Mesothelial cell of epicardium (in vitro differentiated cells): Measurements from ENCODE around the gene THSD4. TPM values are rescaled to one million over a fixed set of nuclear protein-coding genes. Genes with fewer than 3 reads are reported as not detected.
"Not testable (repeated sequence)": the region's sequence is repeated elsewhere in the genome, so short reads cannot be mapped to it uniquely, and the experiment has no call there.

Source experiments
- DNase-seq, 2 experiments: peaks; one replicate each; pipeline ENCODE4 v3.0.0; 2021; ENCODE audit warnings: low spot score in 2 of 2; ENCODE audit not compliant: unreplicated experiment in 2 of 2
- H3K27ac Mint-ChIP-seq: 2 replicates; pipeline ENCODE4 v1.8.0; 2021; ENCODE audit warnings: mixed read lengths
- H3K27me3 Mint-ChIP-seq: 2 replicates; pipeline ENCODE4 v1.8.0; 2021; ENCODE audit warnings: low read depth, mixed read lengths
- H3K36me3 Mint-ChIP-seq: 2 replicates; pipeline ENCODE4 v1.8.0; 2021; ENCODE audit warnings: mixed read lengths
- H3K4me1 Mint-ChIP-seq: 2 replicates; pipeline ENCODE4 v1.8.0; 2021; ENCODE audit warnings: mixed read lengths
- H3K4me3 Mint-ChIP-seq: 2 replicates; pipeline ENCODE4 v1.8.0; 2021; ENCODE audit warnings: mild to moderate bottlenecking, moderate library complexity, mixed read lengths
- H3K9me3 Mint-ChIP-seq: 2 replicates; pipeline ENCODE4 v1.8.0; 2021; ENCODE audit warnings: mixed read lengths
- CTCF ChIP-seq: fragments of 200-600 bp; sonication (generic); IDR thresholded peaks from one replicate; pipeline ENCODE4 v1.5.0; 2021; ENCODE audit warnings: antibody characterized with exemption; ENCODE audit not compliant: unreplicated experiment
- total RNA-seq: library from RNA; stranded (reverse); gene quantifications from 3 replicates; pipeline ENCODE4 v1.2.1, GENCODE V29; 2021

The THSD4 gene
- total RNA-seq, 1 donor from 2014 or later, result 93.9 TPM

- no peak for DNase-seq
- Mint-ChIP-seq H3K4me1 (peaks cover 51% of the 10 kb centered on the region), H3K36me3 (no peaks in the 10 kb centered on the region), H3K27me3 (peaks cover 24% of the 10 kb centered on the region), H3K4me3 (no peak overlapping the region), H3K27ac (no peak overlapping the region), H3K9me3 (no peaks in the 10 kb centered on the region)
- no peak for TF ChIP-seq CTCF
Measured at GRCh38 chr15:71120428-71120944, 5.2 kb downstream of the THSD4 start.

GRCh38 chr15:71121442-71121841 lies 6.2 kb downstream of the THSD4 start:
- H3K9me3 Mint-ChIP-seq, result no peaks in the 10 kb centered on the region
- no peak overlapping the region for H3K27ac Mint-ChIP-seq
- H3K27me3 Mint-ChIP-seq, result peaks cover 23% of the 10 kb centered on the region
- no peak for TF ChIP-seq CTCF
- H3K4me3 Mint-ChIP-seq, result no peak overlapping the region
- H3K4me1 Mint-ChIP-seq, result peaks cover 46% of the 10 kb centered on the region
- no peak for DNase-seq
- H3K36me3 Mint-ChIP-seq, result no peaks in the 10 kb centered on the region

GRCh38 chr15:71124937-71125790 lies 9.9 kb downstream of the THSD4 start:
- Mint-ChIP-seq H3K27ac (peak overlapping the region; percentile 11), H3K27me3 (peaks cover 2% of the 10 kb centered on the region), H3K4me3 (no peak overlapping the region), H3K9me3 (peaks cover 4% of the 10 kb centered on the region), H3K36me3 (peaks cover 5% of the 10 kb centered on the region), H3K4me1 (peaks cover 25% of the 10 kb centered on the region)
- no peak for DNase-seq
- TF ChIP-seq CTCF, result no peak

- peaks cover 2% of the 10 kb centered on the region for H3K27me3 Mint-ChIP-seq
- no peak for DNase-seq
- H3K27ac Mint-ChIP-seq, result no peak overlapping the region
- TF ChIP-seq CTCF, result no peak
- peaks cover 5% of the 10 kb centered on the region for H3K36me3 Mint-ChIP-seq
- no peak overlapping the region for H3K4me3 Mint-ChIP-seq
- H3K4me1 Mint-ChIP-seq, result peaks cover 18% of the 10 kb centered on the region
- H3K9me3 Mint-ChIP-seq, result peaks cover 4% of the 10 kb centered on the region
Measured at GRCh38 chr15:71125831-71126450, 10.7 kb downstream of the THSD4 start.

GRCh38 chr15:71127083-71127482 lies 11.8 kb downstream of the THSD4 start:
- H3K36me3 Mint-ChIP-seq, result peaks cover 5% of the 10 kb centered on the region

GRCh38 chr15:71128159-71128558 lies 12.9 kb downstream of the THSD4 start:
- H3K36me3 Mint-ChIP-seq, H3K4me3 Mint-ChIP-seq, H3K27me3 Mint-ChIP-seq, H3K27ac Mint-ChIP-seq, DNase-seq, H3K9me3 Mint-ChIP-seq: not testable (repeated sequence)
- peaks cover 14% of the 10 kb centered on the region for H3K4me1 Mint-ChIP-seq

More at GRCh38 chr15:71127083-71127482, 11.8 kb downstream of the THSD4 start:
- Mint-ChIP-seq H3K9me3 (peaks cover 4% of the 10 kb centered on the region), H3K4me3 (no peak overlapping the region), H3K27ac (no peak overlapping the region), H3K27me3 (peaks cover 4% of the 10 kb centered on the region), H3K4me1 (peaks cover 11% of the 10 kb centered on the region)
- no peak for TF ChIP-seq CTCF
- DNase-seq, result no peak
